ENCODE results near the gene AP4B1. TPM values are rescaled to one million over a fixed set of nuclear protein-coding genes. Genes with fewer than 3 reads are reported as not detected.

AP4B1 gene
- total and polyA plus RNA-seq, 2 experiments from 2014 or later, result 11.8 to 12.9 TPM

DNA sequence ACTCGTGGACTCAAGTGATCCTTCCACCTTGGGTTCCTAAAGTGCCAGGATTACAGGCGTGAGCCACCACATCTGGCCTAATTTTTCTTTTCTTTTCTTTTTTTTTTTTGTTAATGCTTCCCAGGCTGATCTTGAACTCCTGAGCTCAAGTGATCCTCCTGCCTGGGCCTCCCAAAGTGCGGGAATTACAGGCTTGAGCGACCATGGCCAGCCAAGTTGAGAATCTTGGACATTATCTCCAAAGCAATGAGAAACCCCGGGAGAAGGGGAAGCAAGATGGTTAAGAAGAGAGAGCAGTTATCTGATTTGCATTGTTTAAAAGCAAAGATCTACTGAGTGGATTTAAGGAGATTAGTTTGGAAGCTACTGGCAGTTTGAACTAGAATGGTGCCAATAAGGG lies 33.6 kb upstream of the AP4B1 start:
- Histone ChIP-seq H2AFZ (no peak overlapping the region), H3K4me2 (ENCODE audit: unreplicated experiment) (no peak overlapping the region), H3K9ac (no peak overlapping the region), H3K4me3 (no peak overlapping the region), H3K27me3 (replicated peaks; ENCODE audit: insufficient read depth) (no peaks in the 10 kb centered on the region), H3K4me1 (ENCODE audit: insufficient read depth) (peaks cover 10% of the 10 kb centered on the region), H3K27ac (no peak overlapping the region), H3K36me3 (ENCODE audit: low read depth) (peaks cover 9% of the 10 kb centered on the region; the same call in 1 of the 2 replicates), H3K9me2 (ENCODE audit: insufficient read depth) (no peaks in the 10 kb centered on the region), H4K20me1 (ENCODE audit: insufficient read depth) (peaks cover 27% of the 10 kb centered on the region), H3F3A (ENCODE audit: insufficient read depth) (0 out of 2 replicates have a peak, but pooled peaks cover 5% of the 10 kb centered on the region), H3K79me2 (ENCODE audit: insufficient read depth) (peaks cover 98% of the 10 kb centered on the region), H3K9me3 (ENCODE audit: low read depth) (no peaks in the 10 kb centered on the region)
- no peak for TF ChIP-seq EZH2phosphoT487 (IDR thresholded peaks at IDR 0.05; ENCODE audit: insufficient read depth, low read depth)
- TF ChIP-seq EZH2 (IDR thresholded peaks at IDR 0.05; ENCODE audit: insufficient read depth, poor library complexity, severe bottlenecking), result no peak
- 84 to 92% methylated on average over 5 of the region's 5 CpGs for WGBS, 2 experiments (ENCODE audit: low coverage in 1 of 2, low lambda C conversion rate in 2 of 2, missing lambda C conversion rate in 2 of 2)
- DNase-seq, result no peak
- in situ Hi-C loops (cut with MboI), result loop anchor here (25.0 kb wide), 1 partner anchor 801 kb away; no protein-coding TSS in a partner anchor

DNA sequence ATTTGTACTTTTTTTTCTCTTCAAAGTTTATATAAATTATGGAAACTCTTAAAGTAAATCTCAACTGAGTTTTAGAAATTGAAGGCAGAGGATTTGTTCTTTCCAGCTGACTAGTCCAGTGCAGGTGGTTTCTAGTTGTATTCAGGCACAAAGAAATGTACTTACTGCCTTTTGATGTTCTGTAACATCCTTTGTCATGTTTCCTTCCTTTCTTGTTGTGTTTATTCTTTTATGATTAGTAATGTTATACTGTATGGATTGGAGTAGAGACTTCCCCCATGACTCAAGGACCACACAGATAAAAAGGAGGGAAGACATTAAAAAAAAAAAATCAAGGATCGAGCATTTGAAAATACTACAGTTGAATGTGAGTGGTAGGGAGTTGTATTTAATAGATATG lies 32.5 kb upstream of the AP4B1 start:
- TF ChIP-seq EZH2 (IDR thresholded peaks at IDR 0.05; ENCODE audit: insufficient read depth, poor library complexity, severe bottlenecking), result no peak
- no peak for TF ChIP-seq EZH2phosphoT487 (IDR thresholded peaks at IDR 0.05; ENCODE audit: insufficient read depth, low read depth)

DNA sequence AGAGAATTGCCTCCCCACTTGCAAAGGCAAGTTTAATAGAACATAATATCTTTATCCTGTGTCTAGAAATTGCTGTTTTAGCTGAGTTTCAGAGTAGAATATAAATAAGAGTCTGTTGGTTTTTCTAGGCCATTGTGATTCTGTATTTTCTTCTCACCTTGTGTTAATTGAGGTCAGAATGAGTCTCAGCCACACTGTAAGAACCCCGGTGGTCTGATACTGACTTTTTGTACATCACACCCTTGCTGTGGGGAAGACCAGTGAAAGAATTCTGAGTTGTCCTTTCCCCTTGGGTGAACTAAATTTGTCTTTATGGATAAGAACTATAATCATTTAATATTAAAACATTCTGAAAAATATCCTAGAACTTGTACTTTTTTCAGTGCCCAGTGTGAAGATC lies 31.4 kb upstream of the AP4B1 start:
- Histone ChIP-seq H3K4me1 (ENCODE audit: insufficient read depth) (peaks cover 25% of the 10 kb centered on the region), H3K79me2 (ENCODE audit: insufficient read depth) (peaks cover 99% of the 10 kb centered on the region), H2AFZ (no peak overlapping the region), H3K9me2 (ENCODE audit: insufficient read depth) (no peaks in the 10 kb centered on the region), H3K4me3 (no peak overlapping the region), H3K27me3 (replicated peaks; ENCODE audit: insufficient read depth) (no peaks in the 10 kb centered on the region), H3K36me3 (ENCODE audit: low read depth) (0 out of 2 replicates have a peak, but pooled peaks cover under 1% of the 10 kb centered on the region), H3K4me2 (ENCODE audit: unreplicated experiment) (no peak overlapping the region), H3K27ac (no peak overlapping the region), H4K20me1 (ENCODE audit: insufficient read depth) (peaks cover 33% of the 10 kb centered on the region), H3K9ac (no peak overlapping the region), H3K9me3 (ENCODE audit: low read depth) (no peaks in the 10 kb centered on the region), H3F3A (ENCODE audit: insufficient read depth) (peaks cover 12% of the 10 kb centered on the region; the same call in 1 of the 2 replicates)
- no peak for TF ChIP-seq EZH2phosphoT487 (IDR thresholded peaks at IDR 0.05; ENCODE audit: insufficient read depth, low read depth)
- TF ChIP-seq EZH2 (IDR thresholded peaks at IDR 0.05; ENCODE audit: insufficient read depth, poor library complexity, severe bottlenecking), result no peak
- 95 to 100% methylated on average over 1 of the region's 1 CpG for WGBS, 2 experiments (ENCODE audit: low coverage in 1 of 2, low lambda C conversion rate in 2 of 2, missing lambda C conversion rate in 2 of 2)
- in situ Hi-C loops (cut with MboI), result loop anchor here (25.0 kb wide), 1 partner anchor 799 kb away; no protein-coding TSS in a partner anchor
- DNase-seq, result no peak

More for the DNA sequence above, 32.5 kb upstream of the AP4B1 start:
- in situ Hi-C loops (cut with MboI), result loop anchor here (25.0 kb wide), 1 partner anchor 800 kb away; no protein-coding TSS in a partner anchor
- no peak overlapping the region for H3K4me2 ChIP-seq (ENCODE audit: unreplicated experiment)
- H3K27me3 ChIP-seq (replicated peaks; ENCODE audit: insufficient read depth), result no peaks in the 10 kb centered on the region
- H3K9me2 ChIP-seq (ENCODE audit: insufficient read depth), result no peaks in the 10 kb centered on the region
- H3K9ac ChIP-seq, result no peak overlapping the region
- WGBS, 2 experiments (ENCODE audit: low coverage in 1 of 2, low lambda C conversion rate in 2 of 2, missing lambda C conversion rate in 2 of 2), result 46 to 65% methylated on average over 1 of the region's 1 CpG
- no peak for DNase-seq
- no peak overlapping the region for H2AFZ ChIP-seq
- peaks cover under 1% of the 10 kb centered on the region; the same call in 1 of the 2 replicates for H3F3A ChIP-seq (ENCODE audit: insufficient read depth)
- no peak overlapping the region for H3K27ac ChIP-seq
- H3K9me3 ChIP-seq (ENCODE audit: low read depth), result no peaks in the 10 kb centered on the region
- 0 out of 2 replicates have a peak, but pooled peaks cover 5% of the 10 kb centered on the region for H3K36me3 ChIP-seq (ENCODE audit: low read depth)
- peaks cover 98% of the 10 kb centered on the region for H3K79me2 ChIP-seq (ENCODE audit: insufficient read depth)
- peaks cover 13% of the 10 kb centered on the region for H3K4me1 ChIP-seq (ENCODE audit: insufficient read depth)
- H3K4me3 ChIP-seq, result no peak overlapping the region
- peaks cover 27% of the 10 kb centered on the region for H4K20me1 ChIP-seq (ENCODE audit: insufficient read depth)

DNA sequence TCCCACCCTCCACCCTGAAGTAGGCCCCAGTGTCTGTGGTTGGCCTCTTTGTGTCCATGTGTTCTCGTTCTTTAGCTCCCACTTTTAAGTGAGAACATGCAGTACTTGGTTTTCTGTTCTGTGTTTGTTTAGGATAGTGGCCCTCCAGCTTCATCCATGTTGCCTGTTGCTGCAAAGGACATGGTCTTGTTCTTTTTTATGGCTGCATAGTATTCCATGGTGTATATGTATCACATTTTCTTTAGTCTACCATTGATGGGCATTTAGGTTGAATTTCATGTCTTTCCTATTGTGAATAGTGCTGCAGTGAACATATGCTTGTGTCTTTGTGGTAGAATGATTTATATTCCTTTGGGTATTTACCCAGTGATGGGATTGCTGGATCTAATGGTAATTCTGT lies 30.6 kb upstream of the AP4B1 start:
- Histone ChIP-seq H3K36me3 (ENCODE audit: low read depth) (no peaks in the 10 kb centered on the region), H2AFZ (no peak overlapping the region), H3K4me1 (ENCODE audit: insufficient read depth) (peaks cover 29% of the 10 kb centered on the region), H3K27me3 (replicated peaks; ENCODE audit: insufficient read depth) (no peaks in the 10 kb centered on the region), H4K20me1 (ENCODE audit: insufficient read depth) (peaks cover 33% of the 10 kb centered on the region), H3K27ac (no peak overlapping the region), H3F3A (ENCODE audit: insufficient read depth) (peaks cover 13% of the 10 kb centered on the region; the same call in 1 of the 2 replicates), H3K9me2 (ENCODE audit: insufficient read depth) (no peaks in the 10 kb centered on the region), H3K4me2 (ENCODE audit: unreplicated experiment) (no peak overlapping the region), H3K9me3 (ENCODE audit: low read depth) (no peaks in the 10 kb centered on the region), H3K79me2 (ENCODE audit: insufficient read depth) (peaks cover 100% of the 10 kb centered on the region), H3K9ac (no peak overlapping the region), H3K4me3 (no peak overlapping the region)
- 100% methylated on average over 1 of the region's 1 CpG for WGBS, 2 experiments (ENCODE audit: low coverage in 1 of 2, low lambda C conversion rate in 2 of 2, missing lambda C conversion rate in 2 of 2)
- in situ Hi-C loops (cut with MboI), result loop anchor here (25.0 kb wide), 1 partner anchor 798 kb away; no protein-coding TSS in a partner anchor
- DNase-seq, result no peak
- TF ChIP-seq EZH2 (IDR thresholded peaks at IDR 0.05; ENCODE audit: insufficient read depth, poor library complexity, severe bottlenecking), result no peak
